PC-9 (cell line): ENCODE results near the gene ZFAND6. TPM values are rescaled to one million over a fixed set of nuclear protein-coding genes. Genes with fewer than 3 reads are reported as not detected.

Experiments
- BruUV-seq: library from RNA; stranded (reverse); fragments of 400-500 nt; replicated peaks from 2 replicates; lab custom pipeline; 2021; lab: Mats Ljungman, UMichigan
- CTCF ChIA-PET: fragments of 300-600 bp; sonication (Branson Sonifier 250); formaldehyde crosslinking; loops from one replicate; lab custom pipeline; 2022; ENCODE audit warnings: antibody characterized with exemption; lab: Charles Lee
- POLR2A ChIA-PET: fragments of 300-600 bp; sonication (Branson Sonifier 250); formaldehyde crosslinking; loops from one replicate; lab custom pipeline; 2022; ENCODE audit warnings: antibody characterized with exemption; ENCODE audit not compliant: unreplicated experiment; lab: Charles Lee
- DNase-seq, 2 experiments: peaks; one replicate each; pipeline versions ENCODE4 v3.0.0 to v3.0.0-alpha.2; 2015 to 2022; ENCODE audit warnings: mixed read lengths in 1 of 2
- H2AFZ ChIP-seq: fragments of 200-600 bp; sonication (generic); 2 replicates; pipeline ENCODE4 v1.8.1; 2017; ENCODE audit warnings: antibody characterized with exemption
- H3F3A ChIP-seq: fragments of 200-600 bp; sonication (generic); 2 replicates; pipeline ENCODE4 v1.8.1; 2017; ENCODE audit warnings: antibody characterized with exemption, mild to moderate bottlenecking, low read depth; ENCODE audit not compliant: insufficient read depth
- H3K27ac ChIP-seq: fragments of 200-600 bp; sonication (generic); 2 replicates; pipeline ENCODE4 v1.6.1; 2016; ENCODE audit warnings: mixed run types
- H3K27me3 ChIP-seq: fragments of 200-600 bp; sonication (generic); 2 replicates; pipeline ENCODE4 v1.6.1; 2016; ENCODE audit warnings: low read depth, mixed run types; ENCODE audit not compliant: insufficient read depth
- H3K36me3 ChIP-seq: fragments of 200-600 bp; sonication (generic); 2 replicates; pipeline ENCODE4 v1.6.1; 2016; ENCODE audit warnings: low read depth, mixed run types
- H3K4me1 ChIP-seq: fragments of 200-600 bp; sonication (generic); replicated peaks from 2 replicates; pipeline ENCODE4 v1.6.1; 2016; ENCODE audit warnings: mixed run types; ENCODE audit not compliant: insufficient read depth
- H3K4me2 ChIP-seq: fragments of 200-600 bp; sonication (generic); 2 replicates; pipeline ENCODE4 v1.6.1; 2017; ENCODE audit warnings: mixed run types
- H3K4me3 ChIP-seq: fragments of 200-600 bp; sonication (generic); 2 replicates; pipeline ENCODE4 v1.6.1; 2016; ENCODE audit warnings: mixed run types
- H3K79me2 ChIP-seq: fragments of 200-600 bp; sonication (generic); 2 replicates; pipeline ENCODE4 v1.6.1; 2017; ENCODE audit warnings: low read depth, mixed run types
- H3K9me2 ChIP-seq: fragments of 200-600 bp; sonication (generic); 2 replicates; pipeline ENCODE4 v1.8.1; 2017; ENCODE audit warnings: mild to moderate bottlenecking; ENCODE audit not compliant: insufficient read depth
- H3K9me3 ChIP-seq: fragments of 200-600 bp; sonication (generic); 2 replicates; pipeline ENCODE4 v1.8.1; 2016; ENCODE audit warnings: low read depth; ENCODE audit not compliant: insufficient read depth
- H4K20me1 ChIP-seq: fragments of 200-600 bp; sonication (generic); 2 replicates; pipeline ENCODE4 v1.8.1; 2017; ENCODE audit not compliant: insufficient read depth
- CTCF ChIP-seq: fragments of 200-600 bp; sonication (generic); conservative IDR thresholded peaks from 2 replicates; pipeline ENCODE4 v1.6.1; 2017; ENCODE audit warnings: mixed run types, antibody characterized with exemption, mild to moderate bottlenecking, moderate library complexity
- EZH2 ChIP-seq: fragments of 200-600 bp; sonication (generic); IDR thresholded peaks from 2 replicates; pipeline ENCODE4 v1.8.0; 2017; ENCODE audit warnings: antibody characterized with exemption, low read depth
- intact Hi-C: fragments of 100-400 bp; cut with micrococcal nuclease; formaldehyde crosslinking; loops from one replicate; pipeline ENCODE4 v1.10.0; 2022; ENCODE audit not compliant: unreplicated experiment
- total RNA-seq: library from RNA; stranded (reverse); gene quantifications from 2 replicates; pipeline ENCODE4 v1.2.3, GENCODE V29; 2021

Gene ZFAND6
- total RNA-seq, 1 experiment from 2014 or later = 68.3 TPM

- no peaks in the 10 kb centered on the region for H3K9me2 ChIP-seq
- ChIA-PET CTCF (no interaction called here), POLR2A (no interaction called here)
- no peak overlapping the region for H2AFZ ChIP-seq
- H3K36me3 ChIP-seq = no peaks in the 10 kb centered on the region
- no TSS peak for BruUV-seq
- H3K4me1 ChIP-seq = peaks cover 24% of the 10 kb centered on the region
- TF ChIP-seq EZH2 (no peak), CTCF (no peak)
- no peak overlapping the region for H3K4me2 ChIP-seq
- no peaks in the 10 kb centered on the region for H3K27me3 ChIP-seq
- DNase-seq = no peak
- no peaks in the 10 kb centered on the region for H4K20me1 ChIP-seq
- intact Hi-C loops = no loop called here
- H3K9me3 ChIP-seq = no peaks in the 10 kb centered on the region; the same call in 1 of the 2 replicates
- H3K79me2 ChIP-seq = no peaks in the 10 kb centered on the region
- H3K4me3 ChIP-seq = no peak overlapping the region
- no peak overlapping the region for H3K27ac ChIP-seq
- peaks cover 33% of the 10 kb centered on the region for H3F3A ChIP-seq
Measured at GRCh38 chr15:80028937-80029336, 30.5 kb upstream of the ZFAND6 start.

- Histone ChIP-seq H3K4me3 (no peak overlapping the region), H3K36me3 (no peaks in the 10 kb centered on the region), H3K9me3 (no peaks in the 10 kb centered on the region; the same call in 1 of the 2 replicates), H2AFZ (no peak overlapping the region), H3K27me3 (no peaks in the 10 kb centered on the region), H3K79me2 (no peaks in the 10 kb centered on the region), H3K9me2 (no peaks in the 10 kb centered on the region), H3F3A (peaks cover 40% of the 10 kb centered on the region), H4K20me1 (no peaks in the 10 kb centered on the region), H3K4me1 (peaks cover 31% of the 10 kb centered on the region), H3K27ac (peak overlapping the region; percentile 95), H3K4me2 (peak overlapping the region; percentile 69)
- intact Hi-C loops = no loop called here
- DNase-seq = no peak
- ChIA-PET CTCF (no interaction called here), POLR2A (interaction anchor here (0.5 kb wide), 1 partner anchor 112 kb away, joined by 3 read pairs; no protein-coding TSS in a partner anchor)
- no TSS peak for BruUV-seq
- TF ChIP-seq EZH2 = no peak
- TF ChIP-seq CTCF = no peak
Measured at GRCh38 chr15:80031841-80032240, 27.6 kb upstream of the ZFAND6 start.

GRCh38 chr15:80034629-80035028 is 24.8 kb upstream of the ZFAND6 start:
- TF ChIP-seq CTCF = no peak
- TF ChIP-seq EZH2 = no peak
- Histone ChIP-seq H3K79me2 (no peaks in the 10 kb centered on the region), H4K20me1 (no peaks in the 10 kb centered on the region), H2AFZ (no peak overlapping the region), H3K27me3 (no peaks in the 10 kb centered on the region), H3K9me3 (no peaks in the 10 kb centered on the region), H3F3A (peaks cover 40% of the 10 kb centered on the region), H3K9me2 (no peaks in the 10 kb centered on the region), H3K36me3 (no peaks in the 10 kb centered on the region), H3K4me1 (peaks cover 31% of the 10 kb centered on the region), H3K27ac (no peak overlapping the region), H3K4me2 (no peak overlapping the region), H3K4me3 (no peak overlapping the region)
- DNase-seq = no peak
- intact Hi-C loops = no loop called here
- POLR2A ChIA-PET = interaction anchor here (0.7 kb wide), 1 partner anchor 111 kb away, joined by 3 read pairs; no protein-coding TSS in a partner anchor
- BruUV-seq = no TSS peak
- CTCF ChIA-PET = no interaction called here
